HG03159 (cell line): ENCODE data around the gene PIH1D2.
"Not testable (repeated sequence)": the region's sequence is repeated elsewhere in the genome, so short reads cannot be mapped to it uniquely, and the experiment has no call there.

Experiments
- ATAC-seq: cut with Tn5 transposase; IDR thresholded peaks from one replicate; pipeline ENCODE4 v1.9.1; 2021; ENCODE audit warnings: mild to moderate bottlenecking, moderate library complexity; ENCODE audit not compliant: unreplicated experiment

PIH1D2 gene

DNA sequence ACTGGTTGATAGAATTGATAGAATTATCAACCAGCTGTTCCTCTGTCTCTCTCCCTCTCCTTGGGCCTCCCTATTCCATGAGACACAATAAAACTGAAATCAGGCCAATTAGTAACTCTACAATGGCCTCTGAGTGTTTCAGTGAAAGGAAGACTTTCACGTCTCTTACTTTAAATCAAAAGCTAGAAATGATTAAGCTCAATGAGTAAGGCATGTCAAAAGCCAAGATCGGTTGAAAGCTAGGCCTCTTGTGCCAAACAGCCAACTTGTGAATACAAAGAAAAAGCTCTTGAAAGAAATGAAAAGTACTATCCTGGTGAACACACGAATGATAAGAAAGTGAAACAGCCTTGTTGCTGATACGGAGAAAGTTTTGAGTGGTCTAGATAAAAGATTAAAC lies 16.6 kb downstream of the PIH1D2 start:
- ATAC-seq: no peak

DNA sequence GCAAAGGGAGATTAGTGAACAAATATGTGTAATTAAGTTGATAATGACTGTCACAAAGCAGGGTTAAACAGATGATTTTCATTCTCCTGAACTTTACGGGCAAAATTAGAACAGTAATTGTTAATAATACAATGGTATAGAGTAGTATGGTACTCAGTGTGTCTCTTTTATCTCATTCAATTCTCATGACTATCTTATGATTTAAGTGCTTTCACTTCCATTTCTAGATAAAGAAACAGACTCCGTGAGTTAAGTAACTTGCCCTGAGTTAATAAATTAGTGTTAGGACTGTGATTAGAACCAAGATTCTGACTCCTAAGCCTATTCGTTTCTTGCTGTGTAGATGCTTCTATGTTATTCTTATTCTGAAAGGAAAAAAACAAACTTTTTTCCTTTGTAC lies 22.0 kb downstream of the PIH1D2 start:
- ATAC-seq: no peak

DNA sequence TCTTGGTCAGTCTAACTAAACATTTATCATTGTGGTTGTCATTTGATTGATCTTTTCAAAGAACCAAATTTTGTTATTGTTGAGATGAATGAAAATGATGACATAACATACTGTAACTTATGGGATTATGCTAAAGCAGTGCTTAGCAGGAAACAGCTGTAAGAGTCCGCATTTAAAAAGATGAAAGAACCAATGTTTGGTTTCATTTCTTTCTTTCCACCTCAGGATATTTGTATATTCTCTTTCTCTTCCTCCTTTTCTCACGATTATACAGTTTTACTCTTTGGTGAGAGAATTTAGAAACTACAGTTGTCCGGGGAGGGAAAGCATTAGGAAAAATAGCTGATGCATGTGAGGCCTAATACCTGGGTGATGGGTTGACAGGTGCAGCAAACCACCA lies 23.1 kb downstream of the PIH1D2 start:
- ATAC-seq: peak; percentile 85

DNA sequence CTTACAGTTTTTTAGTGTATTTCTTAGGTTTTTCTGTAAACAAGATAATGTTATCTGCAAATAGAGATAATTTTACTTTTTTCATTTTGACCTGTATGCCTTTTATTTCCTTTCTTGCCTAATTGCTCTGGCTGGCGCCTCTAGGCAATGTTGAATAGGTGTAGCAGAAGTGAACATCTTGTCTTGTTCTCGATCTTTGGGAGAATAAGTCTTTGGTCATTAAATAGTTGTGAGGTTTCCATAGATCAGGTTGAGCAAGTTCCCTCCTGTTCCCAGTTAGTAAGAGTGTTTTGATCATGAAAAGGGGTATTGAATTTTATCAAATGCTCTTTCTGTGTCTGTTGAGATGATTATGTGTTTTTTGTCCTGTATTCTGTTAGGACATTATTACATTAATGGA lies 24.0 kb downstream of the PIH1D2 start:
- no peak for ATAC-seq

GRCh38 chr11:112048256-112048655 lies 25.6 kb downstream of the PIH1D2 start:
- ATAC-seq: not testable (repeated sequence)

- ATAC-seq: not testable (repeated sequence)
Observed at GRCh38 chr11:112046647-112047046, 27.2 kb downstream of the PIH1D2 start.

DNA sequence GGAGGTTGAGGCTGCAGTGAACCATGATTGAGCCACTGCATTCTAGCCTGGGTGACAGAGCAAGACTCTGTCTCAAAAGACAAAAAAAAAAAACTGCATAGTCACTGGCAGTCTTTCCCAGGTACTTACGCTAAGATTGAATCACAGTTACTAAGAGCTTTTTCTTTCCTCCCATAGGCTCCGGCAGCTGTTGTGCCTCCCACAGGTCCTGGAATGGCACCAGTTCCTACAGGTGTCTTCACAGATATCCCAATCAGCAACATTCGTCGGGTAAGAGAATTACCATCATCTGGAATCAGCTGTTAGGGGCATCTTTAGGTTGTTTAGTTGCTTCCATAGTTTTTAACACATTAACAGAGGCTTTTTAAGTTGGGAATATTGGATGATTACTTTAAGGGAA lies 28.9 kb downstream of the PIH1D2 start:
- no peak for ATAC-seq

GRCh38 chr11:112042961-112043304 lies 30.9 kb downstream of the PIH1D2 start:
- ATAC-seq: no peak

GRCh38 chr11:112042161-112042960 lies 31.5 kb downstream of the PIH1D2 start:
- ATAC-seq: no peak

- no peak for ATAC-seq
Observed at GRCh38 chr11:112037527-112037926, 36.3 kb downstream of the PIH1D2 start.

DNA sequence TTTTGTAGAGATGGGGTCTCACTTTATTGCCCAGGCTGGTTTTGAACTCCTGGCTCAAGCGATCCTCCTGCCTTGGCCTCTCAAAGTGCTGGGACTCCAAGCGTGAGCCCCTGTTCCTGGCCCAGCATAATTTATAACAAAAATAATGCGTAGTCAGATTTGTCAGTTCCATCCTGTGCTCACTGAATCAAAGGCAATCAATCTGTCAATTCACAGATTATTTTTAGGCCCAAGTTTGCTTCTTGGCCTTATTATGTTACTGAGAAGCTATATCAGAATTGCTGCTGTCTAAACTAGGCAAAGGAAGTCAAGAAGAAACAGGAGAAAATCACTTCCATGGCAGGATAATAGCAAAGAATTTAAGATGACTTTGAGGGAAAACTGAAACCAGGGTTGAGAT lies 39.9 kb downstream of the PIH1D2 start:
- ATAC-seq: no peak

DNA sequence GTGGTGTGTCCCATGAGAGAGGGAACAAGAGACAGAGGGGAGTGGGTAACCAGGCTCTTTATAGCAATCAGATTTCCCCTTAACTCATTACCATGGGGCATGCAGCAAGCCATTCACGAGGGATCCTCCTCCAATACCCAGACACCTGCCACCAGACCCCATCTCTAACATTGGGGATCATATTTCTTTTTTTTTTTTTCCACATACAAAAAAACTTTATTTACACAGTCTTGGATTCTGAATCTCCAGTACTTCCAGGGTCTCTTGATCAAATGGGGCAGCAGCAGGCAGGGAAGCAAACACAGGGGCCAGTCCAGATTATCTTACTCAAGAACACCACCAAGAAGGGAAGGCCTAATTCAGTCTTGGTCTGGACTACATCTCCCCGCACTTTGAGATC lies 44.4 kb downstream of the PIH1D2 start:
- no peak for ATAC-seq

DNA sequence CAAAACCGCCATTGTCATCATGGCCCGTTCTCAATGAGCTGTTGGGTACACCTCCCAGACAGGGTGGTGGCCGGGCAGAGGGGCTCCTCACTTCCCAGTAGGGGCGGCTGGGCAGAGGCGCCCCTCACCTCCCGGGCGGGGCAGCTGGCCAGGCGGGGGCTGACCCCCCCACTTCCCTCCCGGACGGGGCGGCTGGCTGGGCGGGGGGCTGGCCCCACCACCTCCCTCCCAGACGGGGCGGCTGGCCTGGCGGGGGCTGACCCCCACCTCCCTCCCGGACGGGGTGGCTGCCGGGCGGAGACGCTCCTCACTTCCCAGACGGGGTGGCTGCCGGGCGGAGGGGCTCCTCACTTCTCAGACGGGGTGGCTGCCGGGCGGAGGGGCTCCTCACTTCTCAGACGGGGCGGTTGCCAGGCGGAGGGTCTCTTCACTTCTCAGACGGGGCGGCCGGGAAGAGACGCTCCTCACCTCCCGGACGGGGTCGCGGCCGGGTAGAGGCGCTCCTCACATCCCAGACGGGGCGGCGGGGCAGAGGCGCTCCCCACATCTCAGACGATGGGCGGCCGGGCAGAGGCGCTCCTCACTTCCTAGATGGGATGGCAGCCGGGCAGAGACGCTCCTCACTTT lies 46.9 kb downstream of the PIH1D2 start:
- not testable (repeated sequence) for ATAC-seq

DNA sequence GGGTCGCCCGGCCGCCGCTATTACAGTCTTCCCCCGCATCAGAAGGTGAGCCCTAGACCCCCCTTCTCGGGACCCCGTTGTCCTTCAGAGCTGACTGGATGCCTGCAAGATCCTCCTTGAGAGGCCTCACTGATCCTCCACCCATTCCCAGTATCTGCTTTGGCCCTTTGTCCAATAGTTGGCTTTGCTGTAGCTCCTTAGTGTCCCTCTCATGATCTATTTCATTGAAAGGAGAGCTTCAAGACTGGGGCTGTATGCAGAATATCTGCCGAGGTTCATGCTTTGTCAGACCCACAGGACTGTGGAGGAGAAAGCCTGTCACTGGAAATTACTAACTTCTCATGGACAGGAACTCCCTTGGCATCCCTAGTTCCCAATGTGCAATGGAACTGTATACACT lies 48.1 kb downstream of the PIH1D2 start:
- ATAC-seq: peak; percentile 1

- ATAC-seq: peak; percentile 74
Observed at GRCh38 chr11:112024773-112025678, 48.8 kb downstream of the PIH1D2 start, which contains the start of gene DLAT. Gene DLAT, plus strand, starts transcription at chr11:112025408. Its CDS starts 65 bp downstream, at chr11:112025473.

DNA sequence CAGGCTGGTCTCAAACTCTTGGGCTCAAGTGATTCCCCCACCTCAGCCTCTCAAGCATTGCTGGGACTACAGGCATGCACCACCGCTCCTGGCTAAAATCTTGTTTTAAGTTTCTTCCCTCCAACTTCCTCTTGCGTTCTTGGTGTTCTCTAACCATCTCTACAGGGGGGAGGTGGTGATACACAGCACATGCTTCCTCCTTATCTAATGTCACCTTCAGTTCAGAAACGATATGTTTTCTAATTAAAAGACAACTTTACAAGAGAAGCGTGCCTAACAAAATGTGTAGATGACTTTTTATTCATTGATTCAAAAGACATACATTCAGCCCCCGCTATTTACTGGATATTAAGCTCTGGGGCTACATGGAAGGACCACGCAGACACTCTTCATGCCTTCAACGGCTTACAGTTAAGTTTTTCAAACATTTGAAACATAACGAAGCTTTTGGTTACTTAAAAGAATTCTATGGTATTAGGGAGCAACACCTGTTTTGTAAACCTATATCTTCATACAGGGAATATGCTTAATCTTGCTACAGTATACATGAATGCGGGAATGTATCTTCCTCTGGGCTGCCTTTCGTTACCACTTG lies 49.5 kb downstream of the PIH1D2 start:
- peak; percentile 34 for ATAC-seq

GRCh38 chr11:112023104-112023503 lies 50.7 kb downstream of the PIH1D2 start:
- no peak for ATAC-seq

- no peak for ATAC-seq
Observed at GRCh38 chr11:112019066-112019465, 54.8 kb downstream of the PIH1D2 start.
